ENCODE measurements around the gene MARCHF10.
"Not testable (repeated sequence)": the region's sequence is repeated elsewhere in the genome, so short reads cannot be mapped to it uniquely, and the experiment has no call there.

Gene MARCHF10

GRCh38 chr17:62702746-62703260, 105.3 kb downstream of the MARCHF10 start:
- DNase-seq (ENCODE audit: low read depth in 2 of 3, low spot score in 2 of 3): no peak

- no peak for DNase-seq (ENCODE audit: low read depth in 2 of 3, low spot score in 2 of 3)
These were observed 106.4 kb downstream of the MARCHF10 start for GRCh38 chr17:62701706-62702085.

GRCh38 chr17:62700964-62701705, 107.0 kb downstream of the MARCHF10 start:
- DNase-seq (ENCODE audit: low read depth in 2 of 3, low spot score in 2 of 3): no peak

- DNase-seq (ENCODE audit: low read depth in 2 of 3, low spot score in 2 of 3): not testable (repeated sequence)
These were observed 109.7 kb downstream of the MARCHF10 start for GRCh38 chr17:62698459-62698858.

GRCh38 chr17:62696726-62697490, 111.2 kb downstream of the MARCHF10 start:
- DNase-seq (ENCODE audit: low read depth in 2 of 3, low spot score in 2 of 3): no peak

GRCh38 chr17:62696256-62696655, 111.9 kb downstream of the MARCHF10 start:
- DNase-seq (ENCODE audit: low read depth in 2 of 3, low spot score in 2 of 3): no peak

GRCh38 chr17:62695093-62695738, 112.9 kb downstream of the MARCHF10 start:
- DNase-seq (ENCODE audit: low read depth in 2 of 3, low spot score in 2 of 3): not testable (repeated sequence)

- no peak for DNase-seq (ENCODE audit: low read depth in 2 of 3, low spot score in 2 of 3)
These were observed 114.3 kb downstream of the MARCHF10 start for GRCh38 chr17:62693616-62694409.

- DNase-seq (ENCODE audit: low read depth in 2 of 3, low spot score in 2 of 3): no peak
These were observed 115.2 kb downstream of the MARCHF10 start for GRCh38 chr17:62692721-62693431.

GRCh38 chr17:62692159-62692651, 115.9 kb downstream of the MARCHF10 start:
- DNase-seq (ENCODE audit: low read depth in 2 of 3, low spot score in 2 of 3): no peak

GRCh38 chr17:62691589-62691915, 116.6 kb downstream of the MARCHF10 start:
- DNase-seq (ENCODE audit: low read depth in 2 of 3, low spot score in 2 of 3): not testable (repeated sequence)

- no peak for DNase-seq (ENCODE audit: low read depth in 2 of 3, low spot score in 2 of 3)
These were observed 117.8 kb downstream of the MARCHF10 start for GRCh38 chr17:62690168-62690897.

- no peak for DNase-seq (ENCODE audit: low read depth in 2 of 3, low spot score in 2 of 3)
These were observed 118.5 kb downstream of the MARCHF10 start for GRCh38 chr17:62689441-62690167.

GRCh38 chr17:62688398-62689160, 119.5 kb downstream of the MARCHF10 start:
- no peak for DNase-seq (ENCODE audit: low read depth in 2 of 3, low spot score in 2 of 3)

- DNase-seq (ENCODE audit: low read depth in 2 of 3, low spot score in 2 of 3): no peak
These were observed 120.1 kb downstream of the MARCHF10 start for GRCh38 chr17:62687997-62688396.

GRCh38 chr17:62684179-62684578, 123.9 kb downstream of the MARCHF10 start:
- DNase-seq (ENCODE audit: low read depth in 2 of 3, low spot score in 2 of 3): no peak

- no peak for DNase-seq (ENCODE audit: low read depth in 2 of 3, low spot score in 2 of 3)
These were observed 126.2 kb downstream of the MARCHF10 start for GRCh38 chr17:62681939-62682381.
